ENCODE measurements around the gene SLITRK5. TPM values are rescaled to one million over a fixed set of nuclear protein-coding genes. Genes with fewer than 3 reads are reported as not detected.

The SLITRK5 gene
- total and polyA plus RNA-seq, 4 donors = under 0.01 TPM; not detected in 1

DNA sequence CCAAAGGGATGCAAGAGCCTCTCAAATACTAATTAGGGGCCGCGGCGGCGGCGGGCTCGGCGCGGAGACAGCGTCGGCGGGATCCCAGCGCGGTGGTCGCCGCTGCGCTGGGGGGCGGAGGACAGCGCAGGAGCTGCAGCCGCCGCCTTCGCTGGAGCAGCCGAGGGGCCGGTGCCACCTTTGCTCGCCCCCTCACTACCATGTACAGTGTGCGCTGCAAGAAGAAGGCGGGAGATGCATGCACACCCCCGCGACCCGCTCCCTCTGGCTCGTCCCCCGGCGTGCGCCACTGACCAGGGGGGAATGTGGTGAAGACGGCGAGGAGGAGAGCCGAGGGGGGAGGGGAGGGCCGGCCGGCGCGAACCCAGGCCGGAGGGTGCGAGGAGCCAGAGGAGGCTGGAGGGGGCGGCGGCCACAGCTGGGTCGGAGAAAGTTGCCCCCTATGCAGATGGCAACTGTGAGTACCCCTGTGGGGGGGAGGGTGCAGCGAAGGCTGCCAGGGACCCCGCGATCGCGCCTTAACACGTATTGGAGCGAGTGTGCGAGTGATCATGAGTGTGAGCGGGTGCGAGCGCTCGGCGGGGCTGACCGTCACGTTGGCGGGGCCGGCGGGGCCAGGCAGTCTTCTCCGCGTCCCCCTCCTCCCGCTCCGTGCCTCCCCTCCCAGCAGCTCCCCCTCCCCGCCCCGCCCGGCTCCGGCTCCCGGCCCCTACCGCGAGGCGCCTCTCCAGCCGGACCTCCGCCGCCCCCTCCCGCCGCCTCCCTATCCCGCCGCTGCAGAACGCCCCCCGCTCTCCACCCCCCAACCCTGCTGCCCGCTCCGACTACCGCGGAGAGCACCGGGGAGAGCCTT is 808 bp downstream of the SLITRK5 start (continued):
- TF ChIP-seq, protein P1, sequence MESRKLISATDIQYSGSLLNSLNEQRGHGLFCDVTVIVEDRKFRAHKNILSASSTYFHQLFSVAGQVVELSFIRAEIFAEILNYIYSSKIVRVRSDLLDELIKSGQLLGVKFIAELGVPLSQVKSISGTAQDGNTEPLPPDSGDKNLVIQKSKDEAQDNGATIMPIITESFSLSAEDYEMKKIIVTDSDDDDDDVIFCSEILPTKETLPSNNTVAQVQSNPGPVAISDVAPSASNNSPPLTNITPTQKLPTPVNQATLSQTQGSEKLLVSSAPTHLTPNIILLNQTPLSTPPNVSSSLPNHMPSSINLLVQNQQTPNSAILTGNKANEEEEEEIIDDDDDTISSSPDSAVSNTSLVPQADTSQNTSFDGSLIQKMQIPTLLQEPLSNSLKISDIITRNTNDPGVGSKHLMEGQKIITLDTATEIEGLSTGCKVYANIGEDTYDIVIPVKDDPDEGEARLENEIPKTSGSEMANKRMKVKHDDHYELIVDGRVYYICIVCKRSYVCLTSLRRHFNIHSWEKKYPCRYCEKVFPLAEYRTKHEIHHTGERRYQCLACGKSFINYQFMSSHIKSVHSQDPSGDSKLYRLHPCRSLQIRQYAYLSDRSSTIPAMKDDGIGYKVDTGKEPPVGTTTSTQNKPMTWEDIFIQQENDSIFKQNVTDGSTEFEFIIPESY (IDR thresholded peaks at IDR 0.05) = no peak
- TF ChIP-seq HNF4G (IDR thresholded peaks at IDR 0.05) = no peak
- TF ChIP-seq NR2F2 (IDR thresholded peaks at IDR 0.05) = no peak
- TF ChIP-seq FOXA2 (IDR thresholded peaks at IDR 0.05) = no peak
- TF ChIP-seq TAF1 (conservative IDR thresholded peaks at IDR 0.05) = no peak
- TF ChIP-seq GABPA (IDR thresholded peaks at IDR 0.05 in 1 of 2, conservative IDR thresholded peaks at IDR 0.05 in 1 of 2) = no peak

DNA sequence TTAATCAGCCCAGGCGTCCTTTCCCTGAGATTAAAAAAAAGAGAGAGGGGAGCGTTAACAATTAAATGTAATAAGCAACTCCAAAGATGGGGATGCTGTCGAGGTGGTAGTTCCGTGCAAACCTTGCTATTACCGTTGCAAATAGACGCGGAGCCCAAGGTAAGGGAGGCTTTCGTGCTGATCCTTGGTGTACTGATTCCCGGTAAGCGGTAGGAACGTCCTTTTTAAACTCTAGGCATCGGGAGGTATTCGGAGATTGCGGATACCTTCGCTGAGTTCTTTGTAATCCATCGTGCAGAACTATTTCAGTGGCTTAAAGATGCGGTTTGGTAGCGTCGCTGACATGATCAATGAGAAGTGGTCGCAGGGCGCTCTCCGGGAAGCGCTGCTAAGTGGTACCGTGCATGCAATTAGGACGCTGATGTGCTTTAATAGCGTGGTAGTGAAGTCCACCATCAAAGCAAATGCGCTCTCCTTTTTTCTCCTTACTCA is 3.1 kb downstream of the SLITRK5 start:
- peaks cover 0 to 15% (median 0%) of the 10 kb centered on the region in 4 donors for H3K9me3 ChIP-seq (ENCODE audit: control insufficient read depth in 4 of 4, low read length in 3 of 4)
- H3K36me3 ChIP-seq (ENCODE audit: control insufficient read depth in 4 of 4, insufficient read depth in 3 of 4, low read depth in 1 of 4, low read length in 3 of 4) = no peaks in the 10 kb centered on the region
- no peak overlapping the region for H3K4me3 ChIP-seq (ENCODE audit: low read depth in 1 of 3, low read length in 3 of 3)
- no peak overlapping the region for H3K9ac ChIP-seq (ENCODE audit: low read depth in 1 of 2, low read length in 2 of 2)
- H3K4me1 ChIP-seq (ENCODE audit: control insufficient read depth in 4 of 4, insufficient read depth in 4 of 4, low read length in 3 of 4) = peaks cover 16 to 47% (median 32%) of the 10 kb centered on the region in 4 donors
- no peak for DNase-seq (ENCODE audit: low spot score)
- no peak overlapping the region for H3K27ac ChIP-seq (ENCODE audit: low read depth in 1 of 2, low read length in 2 of 2)
- H3K27me3 ChIP-seq (ENCODE audit: control insufficient read depth in 4 of 4, insufficient read depth in 4 of 4, low read length in 3 of 4) = peaks cover 2 to 41% (median 14%) of the 10 kb centered on the region in 4 donors
- TF ChIP-seq, protein P2, sequence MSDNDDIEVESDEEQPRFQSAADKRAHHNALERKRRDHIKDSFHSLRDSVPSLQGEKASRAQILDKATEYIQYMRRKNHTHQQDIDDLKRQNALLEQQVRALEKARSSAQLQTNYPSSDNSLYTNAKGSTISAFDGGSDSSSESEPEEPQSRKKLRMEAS (IDR thresholded peaks at IDR 0.05) = no peak
- 2% methylated on average over 27 of the region's 27 CpGs for WGBS

DNA sequence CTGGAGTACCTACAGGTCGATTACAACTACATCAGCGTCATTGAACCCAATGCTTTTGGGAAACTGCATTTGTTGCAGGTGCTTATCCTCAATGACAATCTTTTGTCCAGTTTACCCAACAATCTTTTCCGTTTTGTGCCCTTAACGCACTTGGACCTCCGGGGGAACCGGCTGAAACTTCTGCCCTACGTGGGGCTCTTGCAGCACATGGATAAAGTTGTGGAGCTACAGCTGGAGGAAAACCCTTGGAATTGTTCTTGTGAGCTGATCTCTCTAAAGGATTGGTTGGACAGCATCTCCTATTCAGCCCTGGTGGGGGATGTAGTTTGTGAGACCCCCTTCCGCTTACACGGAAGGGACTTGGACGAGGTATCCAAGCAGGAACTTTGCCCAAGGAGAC is 4.7 kb downstream of the SLITRK5 start:
- H3K27ac ChIP-seq (ENCODE audit: low read depth in 1 of 2, low read length in 2 of 2) = no peak overlapping the region
- H3K4me3 ChIP-seq (ENCODE audit: low read depth in 1 of 3, low read length in 3 of 3) = no peak overlapping the region
- H3K36me3 ChIP-seq (ENCODE audit: control insufficient read depth in 4 of 4, insufficient read depth in 3 of 4, low read depth in 1 of 4, low read length in 3 of 4) = no peaks in the 10 kb centered on the region
- H3K27me3 ChIP-seq (ENCODE audit: control insufficient read depth in 4 of 4, insufficient read depth in 4 of 4, low read length in 3 of 4) = peaks cover 2 to 38% (median 14%) of the 10 kb centered on the region in 4 donors
- H3K4me1 ChIP-seq (ENCODE audit: control insufficient read depth in 4 of 4, insufficient read depth in 4 of 4, low read length in 3 of 4) = peaks cover 16 to 46% (median 31%) of the 10 kb centered on the region in 4 donors
- no peak for DNase-seq (ENCODE audit: low spot score)
- 24% methylated on average over 10 of the region's 10 CpGs for whole genome bisulfite sequencing
- TF ChIP-seq, protein P1 (IDR thresholded peaks at IDR 0.05) = no peak
- TF ChIP-seq FOXA2 (IDR thresholded peaks at IDR 0.05) (no peak), EGR1 (IDR thresholded peaks at IDR 0.05; ENCODE audit: low read depth in 2 of 2) (no peak), RAD21 (IDR thresholded peaks at IDR 0.05) (no peak), HNF4G (IDR thresholded peaks at IDR 0.05) (no peak), FOXA1 (IDR thresholded peaks at IDR 0.05) (no peak), NR2F2 (IDR thresholded peaks at IDR 0.05) (no peak), HNF4A (conservative IDR thresholded peaks at IDR 0.05) (no peak), YY1 (IDR thresholded peaks at IDR 0.05) (no peak), SP1 (IDR thresholded peaks at IDR 0.05) (no peak), GABPA (IDR thresholded peaks at IDR 0.05 in 1 of 2, conservative IDR thresholded peaks at IDR 0.05 in 1 of 2) (no peak), RXRA (IDR thresholded peaks at IDR 0.05) (no peak), JUND (IDR thresholded peaks at IDR 0.05) (no peak)
- TF ChIP-seq, protein P3, sequence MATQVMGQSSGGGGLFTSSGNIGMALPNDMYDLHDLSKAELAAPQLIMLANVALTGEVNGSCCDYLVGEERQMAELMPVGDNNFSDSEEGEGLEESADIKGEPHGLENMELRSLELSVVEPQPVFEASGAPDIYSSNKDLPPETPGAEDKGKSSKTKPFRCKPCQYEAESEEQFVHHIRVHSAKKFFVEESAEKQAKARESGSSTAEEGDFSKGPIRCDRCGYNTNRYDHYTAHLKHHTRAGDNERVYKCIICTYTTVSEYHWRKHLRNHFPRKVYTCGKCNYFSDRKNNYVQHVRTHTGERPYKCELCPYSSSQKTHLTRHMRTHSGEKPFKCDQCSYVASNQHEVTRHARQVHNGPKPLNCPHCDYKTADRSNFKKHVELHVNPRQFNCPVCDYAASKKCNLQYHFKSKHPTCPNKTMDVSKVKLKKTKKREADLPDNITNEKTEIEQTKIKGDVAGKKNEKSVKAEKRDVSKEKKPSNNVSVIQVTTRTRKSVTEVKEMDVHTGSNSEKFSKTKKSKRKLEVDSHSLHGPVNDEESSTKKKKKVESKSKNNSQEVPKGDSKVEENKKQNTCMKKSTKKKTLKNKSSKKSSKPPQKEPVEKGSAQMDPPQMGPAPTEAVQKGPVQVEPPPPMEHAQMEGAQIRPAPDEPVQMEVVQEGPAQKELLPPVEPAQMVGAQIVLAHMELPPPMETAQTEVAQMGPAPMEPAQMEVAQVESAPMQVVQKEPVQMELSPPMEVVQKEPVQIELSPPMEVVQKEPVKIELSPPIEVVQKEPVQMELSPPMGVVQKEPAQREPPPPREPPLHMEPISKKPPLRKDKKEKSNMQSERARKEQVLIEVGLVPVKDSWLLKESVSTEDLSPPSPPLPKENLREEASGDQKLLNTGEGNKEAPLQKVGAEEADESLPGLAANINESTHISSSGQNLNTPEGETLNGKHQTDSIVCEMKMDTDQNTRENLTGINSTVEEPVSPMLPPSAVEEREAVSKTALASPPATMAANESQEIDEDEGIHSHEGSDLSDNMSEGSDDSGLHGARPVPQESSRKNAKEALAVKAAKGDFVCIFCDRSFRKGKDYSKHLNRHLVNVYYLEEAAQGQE (IDR thresholded peaks at IDR 0.05) = no peak
- TF ChIP-seq, protein P4, sequence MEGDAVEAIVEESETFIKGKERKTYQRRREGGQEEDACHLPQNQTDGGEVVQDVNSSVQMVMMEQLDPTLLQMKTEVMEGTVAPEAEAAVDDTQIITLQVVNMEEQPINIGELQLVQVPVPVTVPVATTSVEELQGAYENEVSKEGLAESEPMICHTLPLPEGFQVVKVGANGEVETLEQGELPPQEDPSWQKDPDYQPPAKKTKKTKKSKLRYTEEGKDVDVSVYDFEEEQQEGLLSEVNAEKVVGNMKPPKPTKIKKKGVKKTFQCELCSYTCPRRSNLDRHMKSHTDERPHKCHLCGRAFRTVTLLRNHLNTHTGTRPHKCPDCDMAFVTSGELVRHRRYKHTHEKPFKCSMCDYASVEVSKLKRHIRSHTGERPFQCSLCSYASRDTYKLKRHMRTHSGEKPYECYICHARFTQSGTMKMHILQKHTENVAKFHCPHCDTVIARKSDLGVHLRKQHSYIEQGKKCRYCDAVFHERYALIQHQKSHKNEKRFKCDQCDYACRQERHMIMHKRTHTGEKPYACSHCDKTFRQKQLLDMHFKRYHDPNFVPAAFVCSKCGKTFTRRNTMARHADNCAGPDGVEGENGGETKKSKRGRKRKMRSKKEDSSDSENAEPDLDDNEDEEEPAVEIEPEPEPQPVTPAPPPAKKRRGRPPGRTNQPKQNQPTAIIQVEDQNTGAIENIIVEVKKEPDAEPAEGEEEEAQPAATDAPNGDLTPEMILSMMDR (IDR thresholded peaks at IDR 0.05; ENCODE audit: low read depth, low read length, missing input control) = no peak
- TF ChIP-seq, protein P2 (IDR thresholded peaks at IDR 0.05) = no peak
- peaks cover 0 to 15% (median 0%) of the 10 kb centered on the region in 4 donors for H3K9me3 ChIP-seq (ENCODE audit: control insufficient read depth in 4 of 4, low read length in 3 of 4)
- H3K9ac ChIP-seq (ENCODE audit: low read depth in 1 of 2, low read length in 2 of 2) = no peak overlapping the region

All from liver (tissue), 9 donors.